GM11168 (cell line): ENCODE measurements around the gene RETN.

ENCODE experiments used
- in situ Hi-C: fragments of 300-500 bp; cut with MboI; formaldehyde crosslinking; loops from one replicate; pipeline ENCODE4 v1.12.0; 2022; ENCODE audit warnings: low sequenced_read_pairs; ENCODE audit not compliant: unreplicated experiment

The RETN gene

GRCh38 chr19:7668842-7669241, at the start of gene RETN:
Gene RETN, plus strand, starts transcription at chr19:7669049. Its CDS starts 278 bp downstream, at chr19:7669327.
- in situ Hi-C loops: no loop called here

- in situ Hi-C loops: no loop called here
Measured at GRCh38 chr19:7619671-7620441, 49.0 kb upstream of the RETN start.

- in situ Hi-C loops: no loop called here
Measured at GRCh38 chr19:7620442-7621412, 48.1 kb upstream of the RETN start.

GRCh38 chr19:7622933-7623685, 45.7 kb upstream of the RETN start:
- in situ Hi-C loops: no loop called here

GRCh38 chr19:7623725-7624603, 44.9 kb upstream of the RETN start:
- in situ Hi-C loops: no loop called here

- in situ Hi-C loops: no loop called here
Measured at GRCh38 chr19:7624810-7625209, 44.0 kb upstream of the RETN start.

- in situ Hi-C loops: no loop called here
Measured at GRCh38 chr19:7625763-7626372, 43.0 kb upstream of the RETN start.

- in situ Hi-C loops: no loop called here
Measured at GRCh38 chr19:7627166-7627565, 41.7 kb upstream of the RETN start.

- in situ Hi-C loops: no loop called here
Measured at GRCh38 chr19:7628589-7629311, 40.1 kb upstream of the RETN start.

GRCh38 chr19:7629347-7630054, 39.3 kb upstream of the RETN start, which contains the start of the genes PET100 and XAB2:
Gene PET100, plus strand, starts transcription at chr19:7629793. Its CDS starts 41 bp downstream, at chr19:7629834.
Gene XAB2, minus strand, starts transcription at chr19:7629545. Its CDS starts 18 bp downstream, at chr19:7629527.
- in situ Hi-C loops: no loop called here

GRCh38 chr19:7631577-7631976, 37.3 kb upstream of the RETN start:
- in situ Hi-C loops: no loop called here

GRCh38 chr19:7632340-7633203, 36.3 kb upstream of the RETN start:
- in situ Hi-C loops: no loop called here

GRCh38 chr19:7633698-7634097, 35.2 kb upstream of the RETN start, which contains the start of gene PCP2:
Gene PCP2, minus strand, starts transcription at chr19:7633719. Its CDS starts 262 bp downstream, at chr19:7633457.
- in situ Hi-C loops: no loop called here

- in situ Hi-C loops: no loop called here
Measured at GRCh38 chr19:7635670-7636069, 33.2 kb upstream of the RETN start.

GRCh38 chr19:7636317-7636690, 32.5 kb upstream of the RETN start:
- in situ Hi-C loops: no loop called here

GRCh38 chr19:7636691-7637373, 32.0 kb upstream of the RETN start, which contains the start of gene STXBP2:
Gene STXBP2, plus strand, starts transcription at chr19:7637110. Its CDS starts 40 bp downstream, at chr19:7637150.
- in situ Hi-C loops: no loop called here
